H1 (cell line): ENCODE results near the gene GRM7.

ENCODE experiments used
- EP300 ChIP-seq, 2 experiments: IDR thresholded peaks; 1 replicate in 1 of 2; 2 replicates in 1 of 2; pipeline ENCODE4 v1.6.1; 2011 to 2012; ENCODE audit warnings: low read depth in 2 of 2, low read length in 2 of 2, mild to moderate bottlenecking in 2 of 2, borderline replicate concordance in 1 of 2, inconsistent platforms in 1 of 2, moderate library complexity in 1 of 2
- EZH2 ChIP-seq: fragments of 200-600 bp; sonication (generic); IDR thresholded peaks from 2 replicates; pipeline ENCODE4 v1.7.1; 2012; ENCODE audit warnings: low read depth, mild to moderate bottlenecking, moderate library complexity, low read length, inconsistent platforms; ENCODE audit not compliant: severe bottlenecking
- HDAC6 ChIP-seq: IDR thresholded peaks from one replicate; pipeline ENCODE4 v1.7.1; 2012; ENCODE audit warnings: low read depth, mild to moderate bottlenecking, inconsistent platforms, low read length, moderate library complexity
- TAF1 ChIP-seq: IDR thresholded peaks from 2 replicates; pipeline ENCODE4 v1.6.1; 2011; ENCODE audit warnings: mild to moderate bottlenecking, low read depth, low read length
- ZNF274 ChIP-seq: IDR thresholded peaks from 2 replicates; pipeline ENCODE4 v1.7.0; 2012; ENCODE audit warnings: low read length, borderline replicate concordance; ENCODE audit errors: extremely low read depth
- TF ChIP-seq, protein P1 (sequence below): IDR thresholded peaks from 2 replicates; pipeline ENCODE4 v1.6.1; 2011; ENCODE audit warnings: low read length, improper control_type of control experiment

DNA sequence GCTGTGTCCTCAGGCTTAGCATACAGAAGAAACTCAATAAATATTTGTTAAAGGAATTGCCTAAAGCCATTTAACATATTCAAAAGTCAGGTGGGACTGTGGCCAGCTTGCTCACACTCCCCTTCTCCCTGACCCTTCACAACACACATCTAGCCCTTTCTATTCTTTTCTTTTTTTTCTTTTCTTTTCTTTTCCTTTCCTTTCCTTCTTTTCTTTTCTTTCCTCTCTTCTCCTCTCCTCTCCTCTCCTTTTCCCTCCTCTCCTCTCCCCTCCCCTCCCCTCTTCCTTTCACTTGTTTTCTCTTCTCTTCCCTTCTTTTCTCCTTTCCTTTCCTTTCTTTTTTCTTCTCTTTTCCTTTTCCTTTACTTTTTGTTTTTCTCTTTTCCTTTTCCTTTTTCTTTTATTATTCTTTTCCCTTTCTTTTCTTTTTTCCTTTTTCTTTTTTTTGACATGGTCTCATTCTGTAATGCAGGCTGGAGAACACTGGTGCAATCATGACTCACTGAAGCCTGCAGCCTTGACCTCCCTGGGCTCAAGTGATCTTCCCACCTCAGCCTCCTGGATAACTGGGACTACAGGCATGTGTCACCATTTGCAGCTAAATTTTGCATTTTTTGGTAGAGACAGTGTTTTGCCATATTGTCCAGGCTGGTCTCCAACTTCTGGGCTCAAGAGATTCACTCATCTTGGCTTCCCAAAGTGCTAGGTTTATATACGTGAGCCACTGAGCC is 377.8 kb downstream of the GRM7 start:
- TF ChIP-seq HDAC6 (no peak), TAF1 (no peak), EP300 (IDR thresholded peaks at IDR 0.05; ENCODE audit: borderline replicate concordance in 1 of 2, low read depth in 2 of 2, low read length in 2 of 2) (no peak), EZH2 (no peak), ZNF274 (no peak)
- TF ChIP-seq, protein P1, sequence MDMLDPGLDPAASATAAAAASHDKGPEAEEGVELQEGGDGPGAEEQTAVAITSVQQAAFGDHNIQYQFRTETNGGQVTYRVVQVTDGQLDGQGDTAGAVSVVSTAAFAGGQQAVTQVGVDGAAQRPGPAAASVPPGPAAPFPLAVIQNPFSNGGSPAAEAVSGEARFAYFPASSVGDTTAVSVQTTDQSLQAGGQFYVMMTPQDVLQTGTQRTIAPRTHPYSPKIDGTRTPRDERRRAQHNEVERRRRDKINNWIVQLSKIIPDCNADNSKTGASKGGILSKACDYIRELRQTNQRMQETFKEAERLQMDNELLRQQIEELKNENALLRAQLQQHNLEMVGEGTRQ: no peak
